H9 (cell line): ENCODE results near the gene SLC9A9. TPM values are rescaled to one million over a fixed set of nuclear protein-coding genes. Genes with fewer than 3 reads are reported as not detected.

ENCODE experiments used
- DNase-seq: peaks from one replicate; pipeline ENCODE4 v3.0.0-alpha.2; 2017
- H2AFZ ChIP-seq: one replicate; pipeline ENCODE4 v1.6.1; 2013; ENCODE audit warnings: mild to moderate bottlenecking, low read length, control low read depth, moderate library complexity
- H2AK5ac ChIP-seq: 2 replicates; pipeline ENCODE4 v1.6.1; 2013; ENCODE audit warnings: low read length, control low read depth, mixed read lengths; ENCODE audit not compliant: insufficient read length
- H2BK120ac ChIP-seq: one replicate; pipeline ENCODE4 v1.6.1; 2013; ENCODE audit warnings: low read depth, mild to moderate bottlenecking, low read length, control low read depth, inconsistent platforms; ENCODE audit not compliant: poor library complexity, severe bottlenecking
- H2BK12ac ChIP-seq: 2 replicates; pipeline ENCODE4 v1.6.1; 2013; ENCODE audit warnings: low read length, control low read depth, mixed read lengths, low read depth; ENCODE audit not compliant: insufficient read length
- H2BK15ac ChIP-seq: 2 replicates; pipeline ENCODE4 v1.6.1; 2013; ENCODE audit warnings: low read depth, low read length, control low read depth
- H2BK20ac ChIP-seq: one replicate; pipeline ENCODE4 v1.6.1; 2013; ENCODE audit warnings: low read depth, mild to moderate bottlenecking, low read length, control low read depth, inconsistent platforms; ENCODE audit not compliant: poor library complexity, severe bottlenecking
- H2BK5ac ChIP-seq: 2 replicates; pipeline ENCODE4 v1.6.1; 2013; ENCODE audit warnings: low read length, control low read depth, mixed read lengths; ENCODE audit not compliant: insufficient read length
- H3K14ac ChIP-seq: 2 replicates; pipeline ENCODE4 v1.6.1; 2013; ENCODE audit warnings: low read length, control low read depth; ENCODE audit not compliant: insufficient read depth
- H3K18ac ChIP-seq: 2 replicates; pipeline ENCODE4 v1.6.1; 2013; ENCODE audit warnings: low read depth, mild to moderate bottlenecking, mixed read lengths, low read length, control low read depth; ENCODE audit not compliant: insufficient read length
- H3K23ac ChIP-seq: 2 replicates; pipeline ENCODE4 v1.6.1; 2013; ENCODE audit warnings: low read length, control low read depth, mixed read lengths, low read depth; ENCODE audit not compliant: insufficient read length
- H3K23me2 ChIP-seq: 2 replicates; pipeline ENCODE4 v1.6.1; 2013; ENCODE audit warnings: low read depth, mild to moderate bottlenecking, mixed read lengths, low read length, control low read depth; ENCODE audit not compliant: insufficient read length, poor library complexity, severe bottlenecking
- H3K27ac ChIP-seq: 2 replicates; pipeline ENCODE4 v1.5.1; 2013; ENCODE audit warnings: low read length, control low read depth, mixed read lengths, low read depth; ENCODE audit not compliant: insufficient read length
- H3K27me3 ChIP-seq: 2 replicates; pipeline ENCODE4 v1.6.1; 2013; ENCODE audit warnings: low read length, control low read depth, inconsistent platforms; ENCODE audit not compliant: insufficient read depth
- H3K4ac ChIP-seq: 2 replicates; pipeline ENCODE4 v1.6.1; 2013; ENCODE audit warnings: low read depth, mild to moderate bottlenecking, control low read depth, inconsistent platforms, low read length, moderate library complexity
- H3K4me1 ChIP-seq: 2 replicates; pipeline ENCODE4 v1.6.1; 2013; ENCODE audit warnings: low read length, control low read depth, inconsistent platforms; ENCODE audit not compliant: insufficient read depth
- H3K4me2 ChIP-seq: 2 replicates; pipeline ENCODE4 v1.6.1; 2013; ENCODE audit warnings: low read length, control low read depth, mixed read lengths; ENCODE audit not compliant: insufficient read length, insufficient read depth
- H3K56ac ChIP-seq: 2 replicates; pipeline ENCODE4 v1.6.1; 2013; ENCODE audit warnings: low read depth, mild to moderate bottlenecking, mixed read lengths, low read length, control low read depth; ENCODE audit not compliant: insufficient read length
- H3K79me1 ChIP-seq: 2 replicates; pipeline ENCODE4 v1.6.1; 2013; ENCODE audit warnings: low read depth, mild to moderate bottlenecking, moderate library complexity, low read length, control low read depth, inconsistent platforms; ENCODE audit not compliant: insufficient read depth, poor library complexity, severe bottlenecking
- H3K79me2 ChIP-seq: 2 replicates; pipeline ENCODE4 v1.6.1; 2013; ENCODE audit warnings: low read length, control low read depth, inconsistent platforms; ENCODE audit not compliant: insufficient read depth
- H3K9ac ChIP-seq: 2 replicates; pipeline ENCODE4 v1.6.1; 2013; ENCODE audit warnings: low read length, control low read depth, mixed read lengths; ENCODE audit not compliant: insufficient read length; ENCODE audit errors: extremely low read depth
- H3K9me3 ChIP-seq: one replicate; pipeline ENCODE4 v1.6.1; 2013; ENCODE audit warnings: low read depth, low read length, inconsistent platforms; ENCODE audit not compliant: control insufficient read depth
- H3T11ph ChIP-seq: one replicate; pipeline ENCODE4 v1.6.1; 2013; ENCODE audit warnings: mild to moderate bottlenecking, low read length, control low read depth, inconsistent platforms
- H4K20me1 ChIP-seq: one replicate; pipeline ENCODE4 v1.6.1; 2013; ENCODE audit not compliant: control insufficient read depth, insufficient read length, insufficient read depth
- H4K5ac ChIP-seq: 2 replicates; pipeline ENCODE4 v1.6.1; 2013; ENCODE audit warnings: low read depth, mild to moderate bottlenecking, mixed read lengths, low read length, control low read depth; ENCODE audit not compliant: insufficient read length
- H4K8ac ChIP-seq: replicated peaks from 2 replicates; pipeline ENCODE4 v1.6.1; 2013; ENCODE audit warnings: low read length, control low read depth, mixed read lengths, low read depth; ENCODE audit not compliant: insufficient read length
- H4K91ac ChIP-seq: 2 replicates; pipeline ENCODE4 v1.6.1; 2013; ENCODE audit warnings: low read depth, mild to moderate bottlenecking, moderate library complexity, mixed read lengths, low read length, control low read depth; ENCODE audit not compliant: insufficient read length
- H3K27ac Mint-ChIP-seq, 3 experiments: 2 replicates in 2 of 3; 3 replicates in 1 of 3; pipeline ENCODE4 v1.8.0; 2020 to 2021; ENCODE audit warnings: mixed read lengths in 3 of 3, mild to moderate bottlenecking in 1 of 3, moderate library complexity in 1 of 3
- H3K27me3 Mint-ChIP-seq: 2 replicates; pipeline ENCODE4 v1.8.0; 2021; ENCODE audit warnings: low read depth, mild to moderate bottlenecking, moderate library complexity, mixed read lengths
- H3K36me3 Mint-ChIP-seq, 3 experiments: 2 replicates in 2 of 3; 3 replicates in 1 of 3; pipeline ENCODE4 v1.8.0; 2020 to 2021; ENCODE audit warnings: low read depth in 3 of 3, mixed read lengths in 3 of 3; ENCODE audit not compliant: insufficient read depth in 1 of 3
- H3K4me1 Mint-ChIP-seq, 2 experiments: 2 replicates each; pipeline ENCODE4 v1.8.0; 2020; ENCODE audit warnings: mixed read lengths in 2 of 2
- H3K4me3 Mint-ChIP-seq, 2 experiments: 2 replicates in 1 of 2; 3 replicates in 1 of 2; pipeline ENCODE4 v1.8.0; 2020 to 2021; ENCODE audit warnings: mild to moderate bottlenecking in 2 of 2, mixed read lengths in 2 of 2, moderate library complexity in 1 of 2
- H3K9me3 Mint-ChIP-seq, 2 experiments: 2 replicates in 1 of 2; 3 replicates in 1 of 2; pipeline ENCODE4 v1.8.0; 2020; ENCODE audit warnings: mild to moderate bottlenecking in 2 of 2, mixed read lengths in 2 of 2, moderate library complexity in 1 of 2
- WGBS: extraction: QIAGEN DNeasy Blood & Tissue Kit; methylation state at CpG from one replicate; pipeline ENCODE4 v1.1.7; 2013; ENCODE audit warnings: missing lambda C conversion rate, low lambda C conversion rate, mixed read lengths; ENCODE audit not compliant: insufficient read length; ENCODE audit errors: extremely low coverage; 5-methylcytosine and 5-hydroxymethylcytosine counted together
- total RNA-seq: library from RNA; stranded (reverse); gene quantifications from 2 replicates; pipeline ENCODE4 v1.2.1, GENCODE V29; 2021
- TF ChIP-seq, protein P1 (sequence below): fragments of 200-600 bp; sonication (generic); conservative IDR thresholded peaks from 3 replicates; pipeline ENCODE4 v1.8.0; 2021; ENCODE audit warnings: antibody characterized with exemption, mild to moderate bottlenecking

SLC9A9 gene
- total RNA-seq, 1 experiment from 2014 or later = 0.35 TPM

DNA sequence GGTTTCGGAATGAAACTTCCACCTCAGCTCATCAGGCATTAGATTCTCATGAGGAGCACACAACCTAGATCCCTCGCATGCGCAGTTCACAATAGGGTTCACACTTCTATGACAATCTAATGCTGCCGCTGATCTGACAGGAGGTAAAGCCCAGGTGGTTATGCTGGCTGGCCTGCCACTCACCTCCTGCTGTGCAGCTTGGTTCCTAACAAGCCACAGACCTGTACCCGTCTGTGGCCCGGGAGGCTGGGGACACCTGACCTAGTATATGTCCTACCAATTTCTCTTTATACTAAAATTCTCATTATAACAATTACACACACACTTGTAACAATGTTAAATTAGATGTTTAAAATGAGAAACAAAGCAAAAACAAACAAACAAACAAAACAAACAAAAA is 172.2 kb downstream of the SLC9A9 start:
- no CpG with 5 or more reads among the region's 6 CpGs for WGBS
- TF ChIP-seq, protein P1, sequence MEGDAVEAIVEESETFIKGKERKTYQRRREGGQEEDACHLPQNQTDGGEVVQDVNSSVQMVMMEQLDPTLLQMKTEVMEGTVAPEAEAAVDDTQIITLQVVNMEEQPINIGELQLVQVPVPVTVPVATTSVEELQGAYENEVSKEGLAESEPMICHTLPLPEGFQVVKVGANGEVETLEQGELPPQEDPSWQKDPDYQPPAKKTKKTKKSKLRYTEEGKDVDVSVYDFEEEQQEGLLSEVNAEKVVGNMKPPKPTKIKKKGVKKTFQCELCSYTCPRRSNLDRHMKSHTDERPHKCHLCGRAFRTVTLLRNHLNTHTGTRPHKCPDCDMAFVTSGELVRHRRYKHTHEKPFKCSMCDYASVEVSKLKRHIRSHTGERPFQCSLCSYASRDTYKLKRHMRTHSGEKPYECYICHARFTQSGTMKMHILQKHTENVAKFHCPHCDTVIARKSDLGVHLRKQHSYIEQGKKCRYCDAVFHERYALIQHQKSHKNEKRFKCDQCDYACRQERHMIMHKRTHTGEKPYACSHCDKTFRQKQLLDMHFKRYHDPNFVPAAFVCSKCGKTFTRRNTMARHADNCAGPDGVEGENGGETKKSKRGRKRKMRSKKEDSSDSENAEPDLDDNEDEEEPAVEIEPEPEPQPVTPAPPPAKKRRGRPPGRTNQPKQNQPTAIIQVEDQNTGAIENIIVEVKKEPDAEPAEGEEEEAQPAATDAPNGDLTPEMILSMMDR = no peak
- H3K9me3 Mint-ChIP-seq = no peaks in the 10 kb centered on the region

More for the DNA sequence above, 172.2 kb downstream of the SLC9A9 start:
- Histone ChIP-seq H3K79me1 (no peaks in the 10 kb centered on the region), H4K8ac (no peak overlapping the region), H3K23ac (no peak overlapping the region), H3K27me3 (no peaks in the 10 kb centered on the region), H3K14ac (no peak overlapping the region), H2BK15ac (no peak overlapping the region), H2BK20ac (no peak overlapping the region), H3T11ph (no peak overlapping the region), H2BK12ac (no peak overlapping the region), H3K9ac (no peak overlapping the region), H3K56ac (no peak overlapping the region), H3K23me2 (no peaks in the 10 kb centered on the region), H4K91ac (no peak overlapping the region), H4K20me1 (no peaks in the 10 kb centered on the region), H2BK5ac (no peak overlapping the region), H3K4me2 (no peak overlapping the region), H4K5ac (no peak overlapping the region), H2AFZ (no peak overlapping the region), H3K4ac (no peak overlapping the region), H2AK5ac (no peak overlapping the region), H3K79me2 (no peaks in the 10 kb centered on the region), H3K9me3 (no peaks in the 10 kb centered on the region), H3K27ac (no peak overlapping the region), H2BK120ac (no peak overlapping the region), H3K4me1 (no peaks in the 10 kb centered on the region), H3K18ac (no peak overlapping the region)
- H3K27ac Mint-ChIP-seq = no peak overlapping the region; a peak in 1 of 7 replicates
- peaks cover 4 to 5% of the 10 kb centered on the region in 2 experiments; a peak in 3 of 4 replicates for H3K4me1 Mint-ChIP-seq
- H3K36me3 Mint-ChIP-seq = no peaks in the 10 kb centered on the region
- no peak for DNase-seq
- no peak overlapping the region for H3K4me3 Mint-ChIP-seq
- H3K27me3 Mint-ChIP-seq = peaks cover 1% of the 10 kb centered on the region; the same call in 1 of the 2 replicates
